Transverse colon (tissue), 3 donors: Measurements from ENCODE around the gene SLC24A4.

ENCODE experiments used
- EP300 ChIP-seq: sonication (generic); formaldehyde crosslinking; IDR thresholded peaks from one replicate; pipeline ENCODE4 v1.6.1; 2017; ENCODE audit warnings: antibody characterized with exemption, low read depth
- TF ChIP-seq, protein P1 (sequence below), 5 experiments: fragments of 200-600 bp in 3 of 5; fragments of 450-650 bp in 2 of 5; sonication (generic) in 3 of 5; IDR thresholded peaks; 1 replicate in 2 of 5; 2 replicates in 3 of 5; pipeline ENCODE4 v1.5.1; 2016 to 2017; ENCODE audit warnings: antibody characterized with exemption in 5 of 5, inconsistent platforms in 3 of 5, mild to moderate bottlenecking in 2 of 5, moderate library complexity in 1 of 5

GRCh38 chr14:92528486-92529100 lies 205.6 kb downstream of the SLC24A4 start:
- TF ChIP-seq, protein P1, sequence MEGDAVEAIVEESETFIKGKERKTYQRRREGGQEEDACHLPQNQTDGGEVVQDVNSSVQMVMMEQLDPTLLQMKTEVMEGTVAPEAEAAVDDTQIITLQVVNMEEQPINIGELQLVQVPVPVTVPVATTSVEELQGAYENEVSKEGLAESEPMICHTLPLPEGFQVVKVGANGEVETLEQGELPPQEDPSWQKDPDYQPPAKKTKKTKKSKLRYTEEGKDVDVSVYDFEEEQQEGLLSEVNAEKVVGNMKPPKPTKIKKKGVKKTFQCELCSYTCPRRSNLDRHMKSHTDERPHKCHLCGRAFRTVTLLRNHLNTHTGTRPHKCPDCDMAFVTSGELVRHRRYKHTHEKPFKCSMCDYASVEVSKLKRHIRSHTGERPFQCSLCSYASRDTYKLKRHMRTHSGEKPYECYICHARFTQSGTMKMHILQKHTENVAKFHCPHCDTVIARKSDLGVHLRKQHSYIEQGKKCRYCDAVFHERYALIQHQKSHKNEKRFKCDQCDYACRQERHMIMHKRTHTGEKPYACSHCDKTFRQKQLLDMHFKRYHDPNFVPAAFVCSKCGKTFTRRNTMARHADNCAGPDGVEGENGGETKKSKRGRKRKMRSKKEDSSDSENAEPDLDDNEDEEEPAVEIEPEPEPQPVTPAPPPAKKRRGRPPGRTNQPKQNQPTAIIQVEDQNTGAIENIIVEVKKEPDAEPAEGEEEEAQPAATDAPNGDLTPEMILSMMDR (IDR thresholded peaks at IDR 0.05): no peak
- TF ChIP-seq EP300: no peak
